Measurements from ENCODE around the gene NEUROD2. TPM values are rescaled to one million over a fixed set of nuclear protein-coding genes. Genes with fewer than 3 reads are reported as not detected.

Gene NEUROD2
- total RNA-seq, 2 donors from 2014 or later, result not detected

GRCh38 chr17:39568702-39569101 is 39.0 kb downstream of the NEUROD2 start:
- intact Hi-C loops (cut with DNase I), result no loop called here
- DNase-seq (ENCODE audit: low spot score), result no peak

- intact Hi-C loops (cut with DNase I), result no loop called here
- DNase-seq (ENCODE audit: low spot score), result no peak
Observed at GRCh38 chr17:39566094-39566850, 41.4 kb downstream of the NEUROD2 start.

GRCh38 chr17:39564211-39564848 is 43.4 kb downstream of the NEUROD2 start:
- no peak for DNase-seq (ENCODE audit: low spot score)
- intact Hi-C loops (cut with DNase I), result no loop called here

GRCh38 chr17:39563476-39563875 is 44.2 kb downstream of the NEUROD2 start:
- no peak for DNase-seq (ENCODE audit: low spot score)
- intact Hi-C loops (cut with DNase I), result no loop called here

- intact Hi-C loops (cut with DNase I), result no loop called here
- DNase-seq (ENCODE audit: low spot score), result no peak
Observed at GRCh38 chr17:39562976-39563375, 44.7 kb downstream of the NEUROD2 start.

- intact Hi-C loops (cut with DNase I), result no loop called here
- no peak for DNase-seq (ENCODE audit: low spot score)
Observed at GRCh38 chr17:39562395-39562794, 45.3 kb downstream of the NEUROD2 start.

GRCh38 chr17:39556423-39556822 is 51.3 kb downstream of the NEUROD2 start:
- intact Hi-C loops (cut with DNase I), result no loop called here
- no peak for DNase-seq (ENCODE audit: low spot score)

GRCh38 chr17:39555368-39555767 is 52.4 kb downstream of the NEUROD2 start:
- DNase-seq (ENCODE audit: low spot score), result no peak
- intact Hi-C loops (cut with DNase I), result no loop called here

Other genes with a start within 250 kb of the NEUROD2 start
- 10 to 100 TPM; 13.7 to 15.4 TPM for gene FBXL20, start 206.3 kb downstream of the NEUROD2 start, total RNA-seq
- gene MED1, start 156.7 kb downstream of the NEUROD2 start, total RNA-seq, result 10 to 100 TPM; 26.4 to 27.1 TPM
- 10 to 100 TPM; 37.6 to 40.8 TPM for gene CDK12, start 146.4 kb downstream of the NEUROD2 start, total RNA-seq
- gene PPP1R1B, start 19.0 kb upstream of the NEUROD2 start, total RNA-seq, result 1 to 10 TPM in 1 of 2 donors, under 1 TPM in 1; 0.38 to 2.3 TPM
- 10 to 100 TPM; 32.8 to 35.4 TPM for gene STARD3, start 29.2 kb upstream of the NEUROD2 start, total RNA-seq
- gene TCAP, start 57.4 kb upstream of the NEUROD2 start, total RNA-seq, result 1 to 10 TPM in 1 of 2 donors, under 1 TPM in 1; 0.81 to 1.0 TPM
- gene PNMT, start 60.5 kb upstream of the NEUROD2 start, total RNA-seq, result 1 to 10 TPM in 1 of 2 donors, under 1 TPM in 1; 0.62 to 3.1 TPM
- gene PGAP3, start 80.1 kb upstream of the NEUROD2 start, total RNA-seq, result 10 to 100 TPM; 12.0 to 12.3 TPM
- gene ERBB2, start 92.1 kb upstream of the NEUROD2 start, total RNA-seq, result 10 to 100 TPM; 33.0 to 42.8 TPM
- gene MIEN1, start 122.6 kb upstream of the NEUROD2 start, total RNA-seq, result 10 to 100 TPM; 27.4 to 33.6 TPM
- gene GRB7, start 130.0 kb upstream of the NEUROD2 start, total RNA-seq, result not detected

All from posterior vena cava (tissue), 2 donors.